IMR-90 (cell line): ENCODE measurements around the gene SLC22A2. TPM values are rescaled to one million over a fixed set of nuclear protein-coding genes. Genes with fewer than 3 reads are reported as not detected.

ENCODE experiments used
- ATAC-seq: fragments of 200-7000 bp; cut with Tn5 transposase; 2 replicates; pipeline ENCODE4 v1.9.1; 2020; ENCODE audit warnings: low read depth, mild to moderate bottlenecking, moderate library complexity
- BruUV-seq: library from RNA; stranded (reverse); fragments of 400-500 nt; replicated peaks from 2 replicates; lab custom pipeline; 2021; lab: Mats Ljungman, UMichigan
- CTCF ChIA-PET: fragments of 300-600 bp; formaldehyde crosslinking; extraction: SDS; loops from one replicate; lab custom pipeline; 2021; ENCODE audit warnings: antibody characterized with exemption; lab: Yijun Ruan, JAX
- POLR2A ChIA-PET: fragments of 300-600 bp; sonication (Branson Sonifier 250); formaldehyde crosslinking; loops from one replicate; lab custom pipeline; 2022; ENCODE audit warnings: antibody characterized with exemption; ENCODE audit not compliant: unreplicated experiment; lab: Charles Lee
- DNase-seq: peaks from one replicate; pipeline ENCODE4 v3.0.0; 2013
- H2AFZ ChIP-seq: replicated peaks from 2 replicates; pipeline ENCODE3; 2013; ENCODE audit warnings: low read length, mild to moderate bottlenecking; ENCODE audit not compliant: poor library complexity
- H2AK5ac ChIP-seq: 2 replicates; pipeline ENCODE4 v1.6.1; 2013; ENCODE audit warnings: low read depth, low read length, inconsistent platforms
- H2AK9ac ChIP-seq: replicated peaks from 2 replicates; pipeline ENCODE3; 2013; ENCODE audit warnings: mild to moderate bottlenecking, low read depth, low read length, moderate library complexity; ENCODE audit not compliant: poor library complexity
- H2BK120ac ChIP-seq: 2 replicates; pipeline ENCODE4 v1.6.1; 2013; ENCODE audit warnings: low read depth, low read length, inconsistent platforms
- H2BK15ac ChIP-seq: 3 replicates; pipeline ENCODE4 v1.6.1; 2013; ENCODE audit warnings: low read depth, low read length, inconsistent platforms
- H2BK20ac ChIP-seq: 2 replicates; pipeline ENCODE4 v1.6.1; 2013; ENCODE audit warnings: low read depth, mild to moderate bottlenecking, inconsistent platforms, low read length, moderate library complexity
- H2BK5ac ChIP-seq: 2 replicates; pipeline ENCODE4 v1.6.1; 2013; ENCODE audit warnings: mild to moderate bottlenecking, low read depth, low read length, inconsistent platforms; ENCODE audit not compliant: poor library complexity, severe bottlenecking
- H3K14ac ChIP-seq: replicated peaks from 2 replicates; pipeline ENCODE4 v1.6.1; 2013; ENCODE audit warnings: low read depth, low read length, inconsistent platforms
- H3K18ac ChIP-seq: 2 replicates; pipeline ENCODE4 v1.6.1; 2013; ENCODE audit warnings: low read depth, low read length, control low read depth
- H3K23ac ChIP-seq: 2 replicates; pipeline ENCODE4 v1.6.1; 2013; ENCODE audit warnings: low read depth, low read length, inconsistent platforms
- H3K27ac ChIP-seq: 2 replicates; pipeline ENCODE4 v1.5.1; 2013; ENCODE audit warnings: mild to moderate bottlenecking, control low read depth, low read length; ENCODE audit not compliant: insufficient read depth
- H3K27me3 ChIP-seq: 2 replicates; pipeline ENCODE4 v1.6.1; 2013; ENCODE audit warnings: low read length; ENCODE audit not compliant: control insufficient read depth, insufficient read depth
- H3K36me3 ChIP-seq: 2 replicates; pipeline ENCODE4 v1.6.1; 2013; ENCODE audit warnings: low read length, mixed read lengths; ENCODE audit not compliant: control insufficient read depth, insufficient read depth
- H3K4ac ChIP-seq: 2 replicates; pipeline ENCODE4 v1.6.1; 2013; ENCODE audit warnings: low read depth, low read length, inconsistent platforms
- H3K4me1 ChIP-seq: 2 replicates; pipeline ENCODE4 v1.6.1; 2013; ENCODE audit warnings: low read length, mixed read lengths; ENCODE audit not compliant: control insufficient read depth, insufficient read depth
- H3K4me2 ChIP-seq: 2 replicates; pipeline ENCODE4 v1.6.1; 2013; ENCODE audit warnings: low read depth, mild to moderate bottlenecking, control low read depth, low read length, moderate library complexity
- H3K4me3 ChIP-seq: 2 replicates; pipeline ENCODE4 v1.5.1; 2013; ENCODE audit warnings: low read depth, mild to moderate bottlenecking, control low read depth, low read length, moderate library complexity; ENCODE audit not compliant: insufficient read depth
- H3K56ac ChIP-seq: 2 replicates; pipeline ENCODE4 v1.6.1; 2013; ENCODE audit warnings: low read length, inconsistent platforms; ENCODE audit not compliant: insufficient read depth; ENCODE audit errors: extremely low read depth
- H3K79me1 ChIP-seq, 2 experiments: 2 replicates each; pipeline ENCODE4 v1.6.1; 2013; ENCODE audit warnings: low read length in 2 of 2, inconsistent platforms in 1 of 2, low read depth in 1 of 2
- H3K9ac ChIP-seq: 2 replicates; pipeline ENCODE4 v1.6.1; 2013; ENCODE audit warnings: low read depth, low read length, control low read depth
- H3K9me1 ChIP-seq: 2 replicates; pipeline ENCODE4 v1.6.1; 2013; ENCODE audit warnings: low read length, inconsistent platforms; ENCODE audit not compliant: insufficient read depth
- H3K9me3 ChIP-seq: 2 replicates; pipeline ENCODE4 v1.6.1; 2013; ENCODE audit warnings: low read length; ENCODE audit not compliant: control insufficient read depth, insufficient read depth
- H4K20me1 ChIP-seq: 2 replicates; pipeline ENCODE4 v1.6.1; 2013; ENCODE audit warnings: low read length, inconsistent platforms; ENCODE audit not compliant: insufficient read depth
- H4K5ac ChIP-seq: 2 replicates; pipeline ENCODE4 v1.6.1; 2013; ENCODE audit warnings: mild to moderate bottlenecking, low read depth, low read length, control low read depth
- H4K8ac ChIP-seq, 2 experiments: 2 replicates each; pipeline ENCODE4 v1.6.1; 2013; ENCODE audit warnings: low read depth in 2 of 2, low read length in 2 of 2, control low read depth in 1 of 2, inconsistent platforms in 1 of 2
- H4K91ac ChIP-seq: 2 replicates; pipeline ENCODE4 v1.6.1; 2013; ENCODE audit warnings: low read depth, low read length, inconsistent platforms; ENCODE audit not compliant: insufficient read depth
- BHLHE40 ChIP-seq: fragments of 150-350 bp; IDR thresholded peaks from 2 replicates; pipeline ENCODE4 v1.6.1; 2016; ENCODE audit warnings: mild to moderate bottlenecking, low read depth, low read length
- CEBPB ChIP-seq: IDR thresholded peaks from 2 replicates; pipeline ENCODE4 v1.6.1; 2012; ENCODE audit warnings: low read depth, low read length, improper control_type of control experiment
- CHD1 ChIP-seq: IDR thresholded peaks from 2 replicates; pipeline ENCODE4 v1.6.1; 2012; ENCODE audit warnings: low read depth, low read length, improper control_type of control experiment
- CTCF ChIP-seq: conservative IDR thresholded peaks from 2 replicates; pipeline ENCODE4 v1.5.1; 2012; ENCODE audit warnings: mild to moderate bottlenecking, low read depth, low read length, improper control_type of control experiment
- ELK1 ChIP-seq: fragments of 150-350 bp; IDR thresholded peaks from 2 replicates; pipeline ENCODE4 v1.6.1; 2016; ENCODE audit warnings: low read depth, mild to moderate bottlenecking, low read length, moderate library complexity, borderline replicate concordance
- FOS ChIP-seq: fragments of 150-350 bp; IDR thresholded peaks from 2 replicates; pipeline ENCODE4 v1.6.1; 2016; ENCODE audit warnings: low read depth, low read length
- MAFK ChIP-seq: IDR thresholded peaks from 2 replicates; pipeline ENCODE4 v1.6.1; 2012; ENCODE audit warnings: low read depth, low read length, improper control_type of control experiment
- MAZ ChIP-seq: IDR thresholded peaks from 2 replicates; pipeline ENCODE4 v1.6.1; 2012; ENCODE audit warnings: low read depth, mild to moderate bottlenecking, low read length, improper control_type of control experiment, moderate library complexity, borderline replicate concordance
- MXI1 ChIP-seq: IDR thresholded peaks from 2 replicates; pipeline ENCODE4 v1.6.1; 2012; ENCODE audit warnings: low read depth, mild to moderate bottlenecking, low read length, moderate library complexity, borderline replicate concordance
- POLR2A ChIP-seq: IDR thresholded peaks from 2 replicates; pipeline ENCODE4 v1.6.1; 2012; ENCODE audit warnings: mild to moderate bottlenecking, low read depth, low read length
- RAD21 ChIP-seq: IDR thresholded peaks from 2 replicates; pipeline ENCODE4 v1.6.1; 2012; ENCODE audit warnings: low read length, improper control_type of control experiment
- RCOR1 ChIP-seq: IDR thresholded peaks from 2 replicates; pipeline ENCODE4 v1.6.1; 2012; ENCODE audit warnings: mild to moderate bottlenecking, low read length, improper control_type of control experiment; ENCODE audit not compliant: insufficient replicate concordance
- RFX5 ChIP-seq: IDR thresholded peaks from 2 replicates; pipeline ENCODE4 v1.8.0; 2012; ENCODE audit warnings: low read depth, mild to moderate bottlenecking, low read length, moderate library complexity
- SMC3 ChIP-seq: fragments of 150-350 bp; IDR thresholded peaks from 2 replicates; pipeline ENCODE4 v1.6.1; 2016; ENCODE audit warnings: low read depth, mild to moderate bottlenecking, antibody characterized with exemption, low read length, moderate library complexity
- USF2 ChIP-seq: fragments of 150-350 bp; IDR thresholded peaks from 2 replicates; pipeline ENCODE4 v1.6.1; 2017; ENCODE audit warnings: mild to moderate bottlenecking, antibody characterized with exemption, low read length, low read depth
- WGBS, 2 experiments: methylation state at CpG; one replicate each; pipeline versions ENCODE4 v1.1.5 to v1.1.7; 2013; ENCODE audit warnings: missing lambda C conversion rate in 2 of 2; ENCODE audit not compliant: insufficient read length in 1 of 2; ENCODE audit errors: extremely low coverage in 2 of 2; 5-methylcytosine and 5-hydroxymethylcytosine counted together
- dilution Hi-C: fragments of 300-500 bp; cut with HindIII; formaldehyde crosslinking; loops from one replicate; pipeline ENCODE4 v1.14.3; 2018; ENCODE audit warnings: low sequenced_read_pairs; ENCODE audit not compliant: unreplicated experiment
- in situ Hi-C: fragments of 300-500 bp; cut with MboI; formaldehyde crosslinking; loops from 3 replicates; pipeline ENCODE4 v1.14.3; 2019; ENCODE audit warnings: low sequenced_read_pairs, inconsistent platforms, mixed read lengths
- intact Hi-C: fragments of 100-400 bp; cut with micrococcal nuclease; formaldehyde crosslinking; loops from 2 replicates; pipeline ENCODE4 v1.10.0; 2022
- polyA plus RNA-seq, 3 experiments: library from polyadenylated mRNA; depleted of rRNA; stranded (reverse); fragments of >200 nt; gene quantifications; 2 replicates each; pipeline ENCODE4 v1.2.3, GENCODE V29; 2012; ENCODE audit warnings: low replicate concordance in 1 of 3
- total RNA-seq: library from RNA; depleted of rRNA; stranded (reverse); fragments of >200 nt; gene quantifications from 2 replicates; pipeline ENCODE4 v1.2.3, GENCODE V29; 2012

Gene SLC22A2
- total and polyA plus RNA-seq, 2 of the 4 experiments (the other 2 are of a cell fraction) = not detected

DNA sequence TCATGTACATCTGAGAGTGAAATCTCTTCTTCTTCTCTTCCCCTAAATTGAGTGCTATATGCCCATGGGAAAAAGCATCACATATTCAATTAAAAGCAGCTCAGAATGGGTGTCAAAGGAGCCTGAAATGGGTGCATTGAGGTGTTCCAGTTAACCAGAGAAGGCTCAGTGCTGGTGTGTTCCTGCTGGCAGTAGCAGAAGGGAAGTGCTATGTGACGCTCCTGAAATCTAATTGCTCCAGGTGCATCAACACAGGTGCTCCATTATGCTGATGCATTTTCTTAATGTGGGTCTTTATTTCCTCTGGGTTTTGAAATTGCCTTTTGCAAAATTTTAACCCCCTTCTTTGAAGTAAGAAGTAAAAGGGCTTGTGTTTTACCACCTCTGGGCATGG, 17.9 kb downstream of the SLC22A2 start:
- no peaks in the 10 kb centered on the region for H3K27me3 ChIP-seq
- dilution Hi-C loops = no loop called here
- H3K27ac ChIP-seq = no peak overlapping the region
- no peak overlapping the region for H4K8ac ChIP-seq
- no peak overlapping the region for H3K4ac ChIP-seq
- no peak overlapping the region for H2AFZ ChIP-seq
- H2BK20ac ChIP-seq = no peak overlapping the region
- no peaks in the 10 kb centered on the region for H3K79me1 ChIP-seq
- no peak overlapping the region for H3K18ac ChIP-seq
- BruUV-seq = no TSS peak
- no peak for ATAC-seq
- H3K4me2 ChIP-seq = no peak overlapping the region
- H2BK15ac ChIP-seq = no peak overlapping the region
- H4K5ac ChIP-seq = no peak overlapping the region
- H3K14ac ChIP-seq = no peak overlapping the region
- H4K20me1 ChIP-seq = no peaks in the 10 kb centered on the region
- no peak overlapping the region for H3K23ac ChIP-seq
- no peak overlapping the region for H3K56ac ChIP-seq
- H2BK5ac ChIP-seq = no peak overlapping the region
- H3K9me3 ChIP-seq = peaks cover 4% of the 10 kb centered on the region; the same call in 1 of the 2 replicates
- H2BK120ac ChIP-seq = no peak overlapping the region
- no peak overlapping the region for H2AK9ac ChIP-seq
- H4K91ac ChIP-seq = no peak overlapping the region
- H3K4me1 ChIP-seq = no peaks in the 10 kb centered on the region
- WGBS, 2 experiments = no CpG with 5 or more reads among the region's 1 CpG
- no peak overlapping the region for H3K4me3 ChIP-seq
- in situ Hi-C loops = no loop called here
- H2AK5ac ChIP-seq = no peak overlapping the region
- TF ChIP-seq RCOR1 (no peak), CHD1 (no peak), ELK1 (no peak), MAZ (no peak), USF2 (no peak), POLR2A (no peak), FOS (no peak), RFX5 (no peak), CTCF (no peak), CEBPB (no peak), MAFK (no peak), BHLHE40 (no peak), RAD21 (no peak), SMC3 (no peak), MXI1 (no peak)
- DNase-seq = no peak
- no peaks in the 10 kb centered on the region for H3K9me1 ChIP-seq
- ChIA-PET CTCF (no interaction called here), POLR2A (no interaction called here)
- H3K9ac ChIP-seq = no peak overlapping the region
- intact Hi-C loops = loop anchor here (1.0 kb wide), 1 partner anchor 38 kb away; no protein-coding TSS in a partner anchor
- H3K36me3 ChIP-seq = no peaks in the 10 kb centered on the region
